GM13976 (cell line): ENCODE measurements around the gene DOP1A.

Experiments used
- DNase-seq: peaks from one replicate; pipeline ENCODE4 v3.0.0; 2012; ENCODE audit warnings: low spot score
- in situ Hi-C: fragments of 300-500 bp; cut with MboI; formaldehyde crosslinking; loops from one replicate; pipeline ENCODE4 v1.12.0; 2022; ENCODE audit warnings: low sequenced_read_pairs, mixed read lengths, inconsistent platforms; ENCODE audit not compliant: unreplicated experiment
- TF ChIP-seq, protein P1 (sequence below): IDR thresholded peaks from 2 replicates; pipeline ENCODE4 v1.5.1; 2012; ENCODE audit warnings: borderline replicate concordance, mild to moderate bottlenecking; ENCODE audit not compliant: insufficient read depth; ENCODE audit errors: extremely low read depth, missing control alignments, control extremely low read depth

The DOP1A gene

GRCh38 chr6:83132121-83132520, 64.7 kb downstream of the DOP1A start:
- in situ Hi-C loops, result no loop called here
- DNase-seq, result no peak
- TF ChIP-seq, protein P1, sequence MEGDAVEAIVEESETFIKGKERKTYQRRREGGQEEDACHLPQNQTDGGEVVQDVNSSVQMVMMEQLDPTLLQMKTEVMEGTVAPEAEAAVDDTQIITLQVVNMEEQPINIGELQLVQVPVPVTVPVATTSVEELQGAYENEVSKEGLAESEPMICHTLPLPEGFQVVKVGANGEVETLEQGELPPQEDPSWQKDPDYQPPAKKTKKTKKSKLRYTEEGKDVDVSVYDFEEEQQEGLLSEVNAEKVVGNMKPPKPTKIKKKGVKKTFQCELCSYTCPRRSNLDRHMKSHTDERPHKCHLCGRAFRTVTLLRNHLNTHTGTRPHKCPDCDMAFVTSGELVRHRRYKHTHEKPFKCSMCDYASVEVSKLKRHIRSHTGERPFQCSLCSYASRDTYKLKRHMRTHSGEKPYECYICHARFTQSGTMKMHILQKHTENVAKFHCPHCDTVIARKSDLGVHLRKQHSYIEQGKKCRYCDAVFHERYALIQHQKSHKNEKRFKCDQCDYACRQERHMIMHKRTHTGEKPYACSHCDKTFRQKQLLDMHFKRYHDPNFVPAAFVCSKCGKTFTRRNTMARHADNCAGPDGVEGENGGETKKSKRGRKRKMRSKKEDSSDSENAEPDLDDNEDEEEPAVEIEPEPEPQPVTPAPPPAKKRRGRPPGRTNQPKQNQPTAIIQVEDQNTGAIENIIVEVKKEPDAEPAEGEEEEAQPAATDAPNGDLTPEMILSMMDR, result no peak

DNA sequence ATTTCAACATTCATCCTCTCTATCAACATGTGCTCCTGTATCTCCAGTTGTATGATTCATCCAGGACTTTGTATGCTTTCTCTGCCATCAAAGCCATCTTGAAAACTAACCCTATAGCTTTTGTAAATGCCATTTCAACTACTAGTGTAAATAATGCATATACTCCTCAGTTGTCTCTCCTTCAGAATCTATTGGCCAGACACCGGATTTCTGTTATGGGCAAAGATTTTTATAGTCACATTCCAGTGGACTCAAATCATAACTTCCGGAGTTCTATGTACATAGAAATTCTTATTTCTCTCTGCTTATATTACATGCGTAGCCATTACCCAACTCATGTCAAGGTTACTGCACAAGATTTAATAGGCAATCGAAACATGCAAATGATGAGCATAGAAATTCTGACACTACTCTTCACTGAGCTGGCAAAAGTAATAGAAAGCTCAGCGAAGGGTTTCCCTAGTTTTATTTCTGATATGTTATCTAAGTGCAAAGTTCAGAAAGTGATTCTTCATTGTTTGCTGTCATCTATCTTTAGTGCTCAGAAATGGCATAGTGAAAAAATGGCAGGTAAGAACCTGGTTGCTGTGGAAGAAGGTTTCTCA, 70.7 kb downstream of the DOP1A start:
- no peak for DNase-seq
- TF ChIP-seq, protein P1, result no peak
- in situ Hi-C loops, result no loop called here

GRCh38 chr6:83138758-83139157, 71.3 kb downstream of the DOP1A start:
- no peak for DNase-seq
- in situ Hi-C loops, result no loop called here
- TF ChIP-seq, protein P1, result no peak

GRCh38 chr6:83151114-83151513, 83.6 kb downstream of the DOP1A start:
- TF ChIP-seq, protein P1, result no peak
- DNase-seq, result no peak
- in situ Hi-C loops, result no loop called here

DNA sequence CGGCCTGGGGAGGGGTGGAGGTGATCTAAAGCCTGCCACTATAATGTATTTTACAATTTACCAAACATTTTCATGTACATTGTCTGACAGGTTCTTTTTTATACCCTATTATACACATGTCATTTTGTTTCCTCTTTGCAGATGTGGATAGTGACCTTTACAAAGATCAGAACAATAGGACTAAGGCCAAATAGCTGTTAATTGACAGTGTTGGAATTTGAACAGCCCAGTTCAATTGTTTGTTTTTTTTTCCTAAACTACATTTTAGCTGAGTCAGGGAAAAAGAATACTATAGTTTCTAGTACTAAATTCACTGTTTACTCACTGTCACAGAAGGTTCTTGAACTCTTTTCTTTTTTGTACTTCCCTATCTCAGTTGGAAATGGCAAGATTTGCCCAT, 85.4 kb downstream of the DOP1A start:
- in situ Hi-C loops, result no loop called here
- DNase-seq, result no peak
- TF ChIP-seq, protein P1, result no peak

DNA sequence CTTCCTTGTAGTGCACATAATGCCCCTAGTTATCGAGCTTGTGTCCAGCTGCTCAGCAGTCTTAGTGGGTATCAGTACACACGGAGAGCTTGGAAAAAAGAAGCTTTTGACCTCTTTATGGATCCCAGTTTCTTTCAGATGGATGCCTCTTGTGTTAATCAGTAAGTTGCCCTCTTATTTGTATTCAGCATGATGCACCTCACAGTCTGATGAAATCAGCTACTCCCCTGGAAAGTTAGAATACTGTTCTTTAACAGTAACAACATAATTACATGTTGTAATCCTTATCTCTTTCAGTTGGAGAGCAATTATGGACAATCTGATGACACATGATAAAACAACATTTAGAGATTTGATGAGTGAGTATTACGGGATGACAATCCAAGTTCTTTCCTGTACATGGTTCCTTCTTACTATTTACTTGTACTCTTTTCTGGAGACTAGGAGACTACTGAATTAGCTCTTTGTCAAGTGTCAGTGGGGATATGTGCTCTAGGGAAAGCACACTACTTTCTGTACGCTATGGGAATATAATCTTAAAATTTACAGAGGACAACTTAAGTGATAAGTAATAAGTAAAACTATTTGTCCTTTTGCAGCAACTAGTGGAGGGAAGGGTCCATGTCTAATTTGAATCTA, 86.5 kb downstream of the DOP1A start:
- in situ Hi-C loops, result no loop called here
- TF ChIP-seq, protein P1, result no peak
- DNase-seq, result no peak
